HepG2 (cell line): ENCODE results near the gene CHN1.

Experiments used
- HNRNPK ChIP-seq: fragments of 200-400 bp; formaldehyde crosslinking; IDR thresholded peaks from 2 replicates; pipeline ENCODE4 v1.6.1; 2018; ENCODE audit warnings: low read length, low read depth, moderate library complexity, mild to moderate bottlenecking; ENCODE audit not compliant: poor library complexity, severe bottlenecking
- KAT8 ChIP-seq: IDR thresholded peaks from 2 replicates; pipeline ENCODE4 v1.6.1; 2016; ENCODE audit warnings: missing genetic modification reagents, missing compliant biosample characterization
- NFE2L2 ChIP-seq: fragments of 150-350 bp; IDR thresholded peaks from 2 replicates; pipeline ENCODE4 v1.6.1; 2014; ENCODE audit warnings: low read length
- RAD21 ChIP-seq: fragments of 450-650 bp; formaldehyde crosslinking; IDR thresholded peaks from 2 replicates; pipeline ENCODE4 v1.5.0; 2020; ENCODE audit warnings: mild to moderate bottlenecking
- RXRA ChIP-seq: sonication (generic); formaldehyde crosslinking; IDR thresholded peaks from 2 replicates; pipeline ENCODE4 v1.5.1; 2020; ENCODE audit warnings: missing genetic modification reagents
- TAF1 ChIP-seq: sonication (generic); formaldehyde crosslinking; IDR thresholded peaks from 2 replicates; pipeline ENCODE4 v1.4.0; 2020; ENCODE audit warnings: missing genetic modification reagents
- YY1 ChIP-seq: IDR thresholded peaks from 2 replicates; pipeline ENCODE4 v1.6.1; 2011; ENCODE audit warnings: low read length, low read depth, moderate library complexity, mild to moderate bottlenecking; ENCODE audit not compliant: insufficient read depth, insufficient replicate concordance
- ZNF143 ChIP-seq: sonication (generic); formaldehyde crosslinking; IDR thresholded peaks from 2 replicates; pipeline ENCODE4 v1.4.0; 2020; ENCODE audit warnings: missing genetic modification reagents
- ZNF256 ChIP-seq: sonication (generic); formaldehyde crosslinking; conservative IDR thresholded peaks from 2 replicates; pipeline ENCODE4 v1.4.0; 2020; ENCODE audit warnings: missing genetic modification reagents
- ZZZ3 ChIP-seq: sonication (generic); formaldehyde crosslinking; IDR thresholded peaks from 2 replicates; pipeline ENCODE4 v1.4.0; 2020; ENCODE audit warnings: missing genetic modification reagents, mild to moderate bottlenecking, borderline replicate concordance
- TF ChIP-seq, protein P1 (sequence below): sonication (generic); formaldehyde crosslinking; IDR thresholded peaks from 2 replicates; pipeline ENCODE4 v1.5.0; 2020; ENCODE audit warnings: mild to moderate bottlenecking, missing genetic modification reagents, moderate library complexity
- TF ChIP-seq, protein P2 (sequence below): sonication (generic); formaldehyde crosslinking; IDR thresholded peaks from 2 replicates; pipeline ENCODE4 v1.8.1; 2023; ENCODE audit warnings: missing genetic modification reagents, inconsistent platforms, borderline replicate concordance
- TF ChIP-seq, protein P3 (sequence below), 2 experiments: fragments of 450-650 bp in 1 of 2; sonication (generic) in 1 of 2; formaldehyde crosslinking; IDR thresholded peaks; 2 replicates each; pipeline versions ENCODE4 v1.5.0 to v1.8.0; 2020 to 2022; ENCODE audit warnings: mild to moderate bottlenecking in 1 of 2, missing genetic modification reagents in 1 of 2

DNA sequence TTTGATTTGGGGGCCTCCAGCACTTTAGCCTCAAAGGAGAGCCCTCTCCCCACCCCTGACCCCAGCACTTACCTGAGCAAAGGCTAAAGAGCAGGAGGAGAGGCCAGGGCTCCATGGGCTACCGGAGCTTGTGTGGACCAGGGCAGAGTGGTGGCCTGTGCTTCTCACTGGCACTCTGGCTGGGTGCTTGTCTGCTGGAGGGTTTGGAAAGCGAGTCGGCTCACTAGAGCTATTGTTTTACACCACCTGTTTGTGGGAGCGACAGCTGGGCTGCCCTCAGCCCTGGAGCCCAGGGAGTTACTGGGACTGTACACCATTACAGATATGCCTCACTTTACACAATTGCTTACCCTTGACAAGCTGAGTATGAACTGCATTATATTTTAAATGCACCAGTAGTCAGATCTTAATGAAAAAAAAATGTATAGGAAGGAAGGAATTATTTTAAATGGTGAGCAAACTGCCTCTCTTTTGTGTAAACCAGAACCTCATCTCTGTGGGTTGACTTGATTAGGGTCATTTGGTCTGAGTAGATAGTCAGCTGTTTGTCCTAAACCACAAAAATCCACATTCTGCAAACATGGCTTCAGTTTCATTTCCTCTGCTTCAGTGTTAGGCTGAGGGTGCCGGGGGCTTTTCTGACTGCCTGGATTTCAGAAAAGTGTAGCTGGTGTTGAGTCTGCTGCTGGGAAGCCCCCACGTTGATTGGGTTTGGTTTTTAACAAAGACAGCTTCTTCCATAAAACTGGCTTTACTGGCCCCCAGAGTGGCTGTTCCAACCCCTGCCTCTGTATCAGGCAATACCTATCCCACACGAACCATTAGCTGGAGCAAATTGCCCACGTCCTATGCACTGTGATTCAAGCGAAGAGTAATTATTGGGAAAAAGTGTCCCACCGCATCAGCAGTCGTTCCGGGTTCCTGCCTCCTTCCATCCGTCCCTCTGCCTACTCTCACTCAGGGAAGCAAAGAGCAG lies 240.6 kb downstream of the CHN1 start, which contains the start of gene CHRNA1:
- TF ChIP-seq YY1 (no peak), TAF1 (CRISPR knock-in tag) (no peak), RXRA (no peak), ZNF143 (CRISPR knock-in tag) (no peak), ZZZ3 (no peak), NFE2L2 (no peak), RAD21 (CRISPR knock-in tag) (no peak), ZNF256 (CRISPR knock-in tag) (no peak), KAT8 (CRISPR knock-in tag) (no peak), HNRNPK (no peak)
- TF ChIP-seq, protein P1, sequence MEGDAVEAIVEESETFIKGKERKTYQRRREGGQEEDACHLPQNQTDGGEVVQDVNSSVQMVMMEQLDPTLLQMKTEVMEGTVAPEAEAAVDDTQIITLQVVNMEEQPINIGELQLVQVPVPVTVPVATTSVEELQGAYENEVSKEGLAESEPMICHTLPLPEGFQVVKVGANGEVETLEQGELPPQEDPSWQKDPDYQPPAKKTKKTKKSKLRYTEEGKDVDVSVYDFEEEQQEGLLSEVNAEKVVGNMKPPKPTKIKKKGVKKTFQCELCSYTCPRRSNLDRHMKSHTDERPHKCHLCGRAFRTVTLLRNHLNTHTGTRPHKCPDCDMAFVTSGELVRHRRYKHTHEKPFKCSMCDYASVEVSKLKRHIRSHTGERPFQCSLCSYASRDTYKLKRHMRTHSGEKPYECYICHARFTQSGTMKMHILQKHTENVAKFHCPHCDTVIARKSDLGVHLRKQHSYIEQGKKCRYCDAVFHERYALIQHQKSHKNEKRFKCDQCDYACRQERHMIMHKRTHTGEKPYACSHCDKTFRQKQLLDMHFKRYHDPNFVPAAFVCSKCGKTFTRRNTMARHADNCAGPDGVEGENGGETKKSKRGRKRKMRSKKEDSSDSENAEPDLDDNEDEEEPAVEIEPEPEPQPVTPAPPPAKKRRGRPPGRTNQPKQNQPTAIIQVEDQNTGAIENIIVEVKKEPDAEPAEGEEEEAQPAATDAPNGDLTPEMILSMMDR (CRISPR knock-in tag) = no peak
- TF ChIP-seq, protein P2, sequence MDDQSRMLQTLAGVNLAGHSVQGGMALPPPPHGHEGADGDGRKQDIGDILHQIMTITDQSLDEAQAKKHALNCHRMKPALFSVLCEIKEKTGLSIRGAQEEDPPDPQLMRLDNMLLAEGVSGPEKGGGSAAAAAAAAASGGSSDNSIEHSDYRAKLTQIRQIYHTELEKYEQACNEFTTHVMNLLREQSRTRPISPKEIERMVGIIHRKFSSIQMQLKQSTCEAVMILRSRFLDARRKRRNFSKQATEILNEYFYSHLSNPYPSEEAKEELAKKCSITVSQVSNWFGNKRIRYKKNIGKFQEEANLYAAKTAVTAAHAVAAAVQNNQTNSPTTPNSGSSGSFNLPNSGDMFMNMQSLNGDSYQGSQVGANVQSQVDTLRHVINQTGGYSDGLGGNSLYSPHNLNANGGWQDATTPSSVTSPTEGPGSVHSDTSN (CRISPR knock-in tag) = no peak
- TF ChIP-seq, protein P3, sequence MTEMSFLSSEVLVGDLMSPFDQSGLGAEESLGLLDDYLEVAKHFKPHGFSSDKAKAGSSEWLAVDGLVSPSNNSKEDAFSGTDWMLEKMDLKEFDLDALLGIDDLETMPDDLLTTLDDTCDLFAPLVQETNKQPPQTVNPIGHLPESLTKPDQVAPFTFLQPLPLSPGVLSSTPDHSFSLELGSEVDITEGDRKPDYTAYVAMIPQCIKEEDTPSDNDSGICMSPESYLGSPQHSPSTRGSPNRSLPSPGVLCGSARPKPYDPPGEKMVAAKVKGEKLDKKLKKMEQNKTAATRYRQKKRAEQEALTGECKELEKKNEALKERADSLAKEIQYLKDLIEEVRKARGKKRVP (CRISPR knock-in tag; IDR thresholded peaks at IDR 0.05) = no peak
